Measurements from ENCODE around the gene PRUNE2.
"Not testable (repeated sequence)": the region's sequence is repeated elsewhere in the genome, so short reads cannot be mapped to it uniquely, and the experiment has no call there.

The PRUNE2 gene

GRCh38 chr9:76603931-76604570 lies 301.9 kb downstream of the PRUNE2 start:
- no peaks in the 10 kb centered on the region for H3K36me3 ChIP-seq (ENCODE audit: insufficient read depth, low read length)
- no peaks in the 10 kb centered on the region for H3K27me3 ChIP-seq (ENCODE audit: control insufficient read depth, insufficient read depth, low read length)
- no peak overlapping the region for H3K4me2 ChIP-seq (ENCODE audit: low read length)
- H3K9me3 ChIP-seq (replicated peaks; ENCODE audit: low read length): no peaks in the 10 kb centered on the region
- H3K4me3 ChIP-seq (ENCODE audit: low read length): no peak overlapping the region
- H3K9ac ChIP-seq (ENCODE audit: low read depth, low read length): no peak overlapping the region
- peaks cover 12% of the 10 kb centered on the region for H3K4me1 ChIP-seq (ENCODE audit: control insufficient read depth, insufficient read depth, low read length)

GRCh38 chr9:76603448-76603895 lies 302.4 kb downstream of the PRUNE2 start:
- no peaks in the 10 kb centered on the region for H3K27me3 ChIP-seq (ENCODE audit: control insufficient read depth, insufficient read depth, low read length)
- H3K36me3 ChIP-seq (ENCODE audit: insufficient read depth, low read length): no peaks in the 10 kb centered on the region
- H3K4me3 ChIP-seq (ENCODE audit: low read length): no peak overlapping the region
- no peak overlapping the region for H3K4me2 ChIP-seq (ENCODE audit: low read length)
- no peaks in the 10 kb centered on the region for H3K9me3 ChIP-seq (replicated peaks; ENCODE audit: low read length)
- peaks cover 12% of the 10 kb centered on the region for H3K4me1 ChIP-seq (ENCODE audit: control insufficient read depth, insufficient read depth, low read length)
- no peak overlapping the region for H3K9ac ChIP-seq (ENCODE audit: low read depth, low read length)

DNA sequence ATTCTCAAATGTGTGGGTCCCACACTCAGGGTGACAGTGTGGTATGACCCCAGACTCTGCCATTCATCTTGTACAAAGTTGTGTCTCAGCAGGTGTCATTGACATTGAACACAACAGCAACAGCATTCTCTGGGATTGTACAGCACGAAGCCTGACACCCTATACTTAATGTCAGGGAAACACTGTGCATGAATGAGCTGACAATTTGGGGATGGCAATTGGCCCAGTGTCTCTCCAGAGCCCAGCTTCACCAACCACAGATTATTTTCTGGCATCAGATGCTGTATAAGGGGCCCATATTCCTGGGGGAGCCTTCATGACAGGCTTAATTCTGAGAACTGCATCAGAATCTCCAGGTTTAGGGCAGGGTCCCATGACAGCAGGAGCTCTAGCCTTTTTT lies 303.7 kb downstream of the PRUNE2 start:
- Histone ChIP-seq H3K27me3 (ENCODE audit: control insufficient read depth, insufficient read depth, low read length) (no peaks in the 10 kb centered on the region), H3K4me3 (ENCODE audit: low read length) (no peak overlapping the region), H3K9me3 (replicated peaks; ENCODE audit: low read length) (no peaks in the 10 kb centered on the region), H3K36me3 (ENCODE audit: insufficient read depth, low read length) (no peaks in the 10 kb centered on the region), H3K4me2 (ENCODE audit: low read length) (no peak overlapping the region), H3K9ac (ENCODE audit: low read depth, low read length) (no peak overlapping the region), H3K4me1 (ENCODE audit: control insufficient read depth, insufficient read depth, low read length) (peaks cover 12% of the 10 kb centered on the region)

DNA sequence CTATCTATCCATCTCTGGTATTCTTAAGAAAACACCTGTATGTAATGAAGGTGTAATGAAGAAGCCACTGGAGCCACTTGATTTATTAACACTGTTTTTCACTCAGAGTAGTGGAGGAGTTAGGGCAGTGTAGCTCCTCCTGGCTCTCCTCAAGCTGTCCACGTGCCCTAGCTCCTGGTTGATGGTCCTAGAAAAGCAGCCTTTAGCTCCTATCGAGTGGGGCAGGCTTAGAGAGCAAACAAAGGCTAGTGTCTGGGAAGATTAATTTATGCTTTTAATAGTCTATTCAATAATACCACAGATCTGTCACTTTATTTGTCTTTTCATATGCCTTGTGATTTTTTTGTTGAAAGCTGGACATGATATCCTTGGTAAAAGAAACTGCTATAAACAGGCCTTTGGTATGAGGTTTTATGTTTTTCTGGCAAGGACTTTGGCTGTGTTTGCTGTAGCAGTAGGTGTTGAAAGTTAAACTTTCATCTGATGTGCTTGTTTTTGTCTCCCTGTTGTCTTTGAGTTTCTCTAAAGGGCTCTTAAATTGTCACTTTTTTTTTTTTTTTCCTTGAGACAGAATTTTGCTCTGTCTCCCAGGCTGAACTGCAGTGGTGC lies 305.8 kb downstream of the PRUNE2 start:
- Histone ChIP-seq H3K4me1 (ENCODE audit: control insufficient read depth, insufficient read depth, low read length) (peaks cover 12% of the 10 kb centered on the region), H3K4me3 (ENCODE audit: low read length) (no peak overlapping the region), H3K9ac (ENCODE audit: low read depth, low read length) (no peak overlapping the region), H3K27me3 (ENCODE audit: control insufficient read depth, insufficient read depth, low read length) (no peaks in the 10 kb centered on the region), H3K9me3 (replicated peaks; ENCODE audit: low read length) (no peaks in the 10 kb centered on the region), H3K4me2 (ENCODE audit: low read length) (no peak overlapping the region), H3K36me3 (ENCODE audit: insufficient read depth, low read length) (no peaks in the 10 kb centered on the region)

- Histone ChIP-seq H3K4me3 (ENCODE audit: low read length) (no peak overlapping the region), H3K4me2 (ENCODE audit: low read length) (no peak overlapping the region), H3K36me3 (ENCODE audit: insufficient read depth, low read length) (no peaks in the 10 kb centered on the region), H3K9me3 (replicated peaks; ENCODE audit: low read length) (no peaks in the 10 kb centered on the region), H3K9ac (ENCODE audit: low read depth, low read length) (no peak overlapping the region), H3K4me1 (ENCODE audit: control insufficient read depth, insufficient read depth, low read length) (peaks cover 11% of the 10 kb centered on the region), H3K27me3 (ENCODE audit: control insufficient read depth, insufficient read depth, low read length) (no peaks in the 10 kb centered on the region)
Measured at GRCh38 chr9:76598981-76599380, 306.9 kb downstream of the PRUNE2 start.

DNA sequence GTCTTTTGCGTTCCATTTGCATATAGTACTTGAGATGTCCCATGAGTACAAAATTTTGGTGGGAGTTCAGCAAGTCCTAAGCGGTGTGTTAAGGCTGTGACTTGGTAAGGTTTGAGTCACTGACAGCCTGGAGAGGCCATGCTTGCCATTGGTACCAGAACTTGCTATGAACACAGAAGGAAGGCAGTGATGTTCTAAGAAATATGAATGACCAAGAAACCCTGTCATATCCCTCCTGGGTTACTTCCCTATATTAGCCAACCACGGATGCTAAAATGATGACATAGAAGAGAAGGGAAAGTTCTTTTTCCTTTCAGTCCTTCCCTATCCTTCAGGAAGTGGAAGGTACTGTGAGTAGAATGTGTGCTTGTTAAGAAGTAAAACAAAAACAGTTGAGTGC lies 310.3 kb downstream of the PRUNE2 start:
- Histone ChIP-seq H3K36me3 (ENCODE audit: insufficient read depth, low read length) (no peaks in the 10 kb centered on the region), H3K4me1 (ENCODE audit: control insufficient read depth, insufficient read depth, low read length) (peaks cover 10% of the 10 kb centered on the region), H3K4me3 (ENCODE audit: low read length) (no peak overlapping the region), H3K9ac (ENCODE audit: low read depth, low read length) (no peak overlapping the region), H3K4me2 (ENCODE audit: low read length) (no peak overlapping the region), H3K27me3 (ENCODE audit: control insufficient read depth, insufficient read depth, low read length) (no peaks in the 10 kb centered on the region), H3K9me3 (replicated peaks; ENCODE audit: low read length) (no peaks in the 10 kb centered on the region)

DNA sequence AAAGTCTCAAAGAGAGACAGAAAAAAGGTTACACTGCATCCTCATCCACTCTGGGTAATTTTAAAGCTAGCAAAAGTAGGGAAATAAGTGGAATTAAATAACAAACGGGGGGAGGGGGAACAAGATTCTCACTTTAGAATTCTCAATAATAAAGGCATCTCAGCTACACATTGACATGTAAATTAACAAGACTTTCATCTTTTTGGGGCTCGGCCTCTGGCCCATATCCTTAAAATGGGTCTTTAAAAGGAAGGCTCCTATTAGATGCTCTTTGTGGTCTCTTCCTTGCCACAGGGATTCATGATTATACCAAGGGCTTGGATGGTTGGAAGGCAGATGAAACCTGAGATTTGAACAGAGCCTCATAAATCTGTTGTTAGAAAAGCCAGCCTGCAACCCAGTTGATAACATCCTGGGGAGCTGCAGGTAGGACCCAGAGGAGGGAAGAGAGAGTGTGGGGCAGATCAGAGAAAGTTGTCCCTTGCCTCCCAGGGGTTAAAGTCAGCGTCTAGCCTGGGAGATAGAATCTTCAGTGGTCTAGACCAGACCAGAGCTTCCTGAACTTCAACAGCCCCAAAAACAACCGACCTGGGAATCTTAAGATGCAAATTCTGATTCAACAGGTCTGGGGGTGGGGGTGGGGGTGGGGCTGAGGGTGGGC lies 311.0 kb downstream of the PRUNE2 start:
- Histone ChIP-seq H3K4me1 (ENCODE audit: control insufficient read depth, insufficient read depth, low read length) (peaks cover 10% of the 10 kb centered on the region), H3K27me3 (ENCODE audit: control insufficient read depth, insufficient read depth, low read length) (no peaks in the 10 kb centered on the region)

DNA sequence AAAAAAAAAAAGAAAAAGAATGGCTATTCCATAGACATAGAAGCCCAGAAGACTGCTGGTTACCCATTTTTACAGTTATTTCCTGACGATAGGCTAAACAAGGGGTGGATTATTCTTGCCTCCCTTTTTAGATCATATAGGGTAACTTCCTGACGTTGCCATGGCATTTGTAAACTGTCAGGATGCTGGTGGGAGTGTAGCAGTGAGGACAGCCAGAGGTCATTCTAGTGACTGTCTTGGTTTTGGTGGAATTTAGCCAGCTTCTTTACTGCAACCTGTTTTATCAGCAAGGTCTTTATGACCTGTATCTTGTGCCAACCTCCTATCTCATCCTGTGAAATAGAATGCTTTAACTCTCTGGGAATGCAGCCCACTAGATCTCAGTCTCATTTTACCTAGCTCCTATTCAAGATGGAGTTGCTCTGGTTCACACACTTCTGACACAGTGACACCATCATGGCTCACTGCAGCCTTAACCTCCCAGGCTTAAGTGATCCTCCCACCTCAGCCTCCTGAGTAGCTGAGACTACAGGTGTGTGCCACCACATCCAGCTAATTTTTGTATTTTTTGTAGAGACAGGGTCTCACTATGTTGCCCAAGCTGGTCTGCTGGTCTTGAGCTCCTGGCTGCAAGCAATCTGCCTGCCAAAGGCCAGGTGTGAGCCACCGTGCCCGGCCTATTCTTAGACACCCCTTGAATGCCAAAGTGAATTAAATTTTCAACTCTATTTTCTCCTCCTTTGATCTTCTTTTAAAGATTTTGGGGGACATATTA lies 311.8 kb downstream of the PRUNE2 start:
- peaks cover 10% of the 10 kb centered on the region for H3K4me1 ChIP-seq (ENCODE audit: control insufficient read depth, insufficient read depth, low read length)
- H3K27me3 ChIP-seq (ENCODE audit: control insufficient read depth, insufficient read depth, low read length); H3K9ac ChIP-seq (ENCODE audit: low read depth, low read length); H3K36me3 ChIP-seq (ENCODE audit: insufficient read depth, low read length); H3K4me3 ChIP-seq (ENCODE audit: low read length); H3K9me3 ChIP-seq (replicated peaks; ENCODE audit: low read length); H3K4me2 ChIP-seq (ENCODE audit: low read length): not testable (repeated sequence)

More for the DNA sequence above, 311.0 kb downstream of the PRUNE2 start:
- Histone ChIP-seq H3K4me2 (ENCODE audit: low read length) (no peak overlapping the region), H3K9me3 (replicated peaks; ENCODE audit: low read length) (no peaks in the 10 kb centered on the region), H3K9ac (ENCODE audit: low read depth, low read length) (no peak overlapping the region), H3K4me3 (ENCODE audit: low read length) (no peak overlapping the region), H3K36me3 (ENCODE audit: insufficient read depth, low read length) (no peaks in the 10 kb centered on the region)

DNA sequence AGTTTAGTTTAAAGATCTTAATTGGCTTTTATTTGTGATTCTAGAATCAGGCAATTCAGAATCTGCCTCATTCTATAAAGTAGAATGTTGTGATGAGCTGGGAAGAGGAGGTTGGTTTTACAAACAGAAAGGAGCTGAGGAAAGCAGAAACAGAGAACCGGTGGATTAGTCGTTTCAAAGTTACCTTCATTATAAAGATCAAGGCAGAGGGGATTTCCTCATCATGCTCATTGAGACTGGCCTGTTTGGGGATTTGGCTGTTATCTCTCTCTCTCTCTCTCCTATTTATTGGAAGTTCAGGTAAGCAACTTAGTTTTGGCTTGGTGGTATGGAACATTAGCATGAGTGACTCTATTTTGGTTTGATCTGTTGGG lies 313.0 kb downstream of the PRUNE2 start:
- no peak overlapping the region for H3K9ac ChIP-seq (ENCODE audit: low read depth, low read length)
- H3K27me3 ChIP-seq (ENCODE audit: control insufficient read depth, insufficient read depth, low read length): no peaks in the 10 kb centered on the region
- no peak overlapping the region for H3K4me2 ChIP-seq (ENCODE audit: low read length)
- no peak overlapping the region for H3K4me3 ChIP-seq (ENCODE audit: low read length)
- no peaks in the 10 kb centered on the region for H3K9me3 ChIP-seq (replicated peaks; ENCODE audit: low read length)
- no peaks in the 10 kb centered on the region for H3K36me3 ChIP-seq (ENCODE audit: insufficient read depth, low read length)
- H3K4me1 ChIP-seq (ENCODE audit: control insufficient read depth, insufficient read depth, low read length): peaks cover 10% of the 10 kb centered on the region

DNA sequence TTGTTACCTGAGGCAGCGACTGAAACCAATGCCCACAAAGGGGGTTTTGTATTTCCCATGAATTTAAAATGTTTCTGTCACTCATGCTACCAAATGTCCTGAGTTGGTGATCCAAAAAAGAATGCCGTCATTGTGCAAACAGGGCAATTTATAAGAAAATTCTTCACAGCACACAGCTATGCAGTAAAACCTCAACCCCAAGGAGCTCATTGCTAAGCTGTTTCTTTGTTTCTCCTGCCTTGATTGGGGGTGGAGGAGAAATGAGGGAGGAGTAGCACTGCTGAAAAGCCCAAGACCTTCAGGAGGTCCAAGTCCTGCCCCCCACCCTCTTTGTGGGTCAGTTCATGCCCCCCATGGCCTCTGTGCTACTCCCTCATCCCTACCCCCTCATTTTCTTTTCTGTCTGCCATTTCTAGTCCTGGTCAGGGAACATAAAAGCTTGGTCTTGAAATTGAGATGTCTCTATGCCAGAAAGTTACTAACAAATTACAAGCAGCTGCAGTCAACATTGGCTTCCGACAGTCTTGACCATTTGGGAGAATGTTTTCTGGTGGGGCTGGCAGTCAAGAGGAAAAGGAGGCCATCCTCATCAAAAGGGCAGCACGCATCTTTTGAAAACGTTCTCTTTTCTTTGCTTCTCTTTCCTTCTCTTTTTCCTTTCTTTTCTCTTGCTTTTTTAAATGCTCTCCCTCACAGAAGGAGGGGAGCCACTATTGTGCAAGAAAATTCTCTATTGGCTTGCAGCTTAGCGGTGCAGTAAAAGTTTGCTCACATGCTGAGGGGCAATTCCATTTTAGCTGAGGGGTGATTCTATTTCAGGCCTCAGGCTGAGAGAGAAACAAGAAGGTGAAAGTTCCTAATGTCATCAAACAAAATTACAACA lies 313.6 kb downstream of the PRUNE2 start:
- H3K36me3 ChIP-seq (ENCODE audit: insufficient read depth, low read length): no peaks in the 10 kb centered on the region
- H3K9me3 ChIP-seq (replicated peaks; ENCODE audit: low read length): no peaks in the 10 kb centered on the region
- no peak overlapping the region for H3K4me3 ChIP-seq (ENCODE audit: low read length)
- no peak overlapping the region for H3K9ac ChIP-seq (ENCODE audit: low read depth, low read length)
- no peak overlapping the region for H3K4me2 ChIP-seq (ENCODE audit: low read length)
- H3K4me1 ChIP-seq (ENCODE audit: control insufficient read depth, insufficient read depth, low read length): peaks cover 10% of the 10 kb centered on the region
- H3K27me3 ChIP-seq (ENCODE audit: control insufficient read depth, insufficient read depth, low read length): no peaks in the 10 kb centered on the region

Data from skeletal muscle satellite cell (primary cell).